ENCODE measurements around the gene AMY2B. TPM values are rescaled to one million over a fixed set of nuclear protein-coding genes. Genes with fewer than 3 reads are reported as not detected.
"Not testable (repeated sequence)": the region's sequence is repeated elsewhere in the genome, so short reads cannot be mapped to it uniquely, and the experiment has no call there.

Gene AMY2B
- 0.10 and 0.12 TPM in 2 replicates for total RNA-seq (2014; rRNA removed; shearing (Covaris generic); ENCODE audit: low replicate concordance)

GRCh38 chr1:103571289-103571688 lies at the start of gene AMY2B:
AMY2B (plus strand) TSS chr1:103571589; CDS start chr1:103571603, 14 bp downstream.
- DNase-seq (ENCODE audit: low read depth); in situ Hi-C loops (cut with HindIII; ENCODE audit: low pct_unique_long_range_greater_than_20kb, low sequenced_read_pairs): not testable (repeated sequence)

DNA sequence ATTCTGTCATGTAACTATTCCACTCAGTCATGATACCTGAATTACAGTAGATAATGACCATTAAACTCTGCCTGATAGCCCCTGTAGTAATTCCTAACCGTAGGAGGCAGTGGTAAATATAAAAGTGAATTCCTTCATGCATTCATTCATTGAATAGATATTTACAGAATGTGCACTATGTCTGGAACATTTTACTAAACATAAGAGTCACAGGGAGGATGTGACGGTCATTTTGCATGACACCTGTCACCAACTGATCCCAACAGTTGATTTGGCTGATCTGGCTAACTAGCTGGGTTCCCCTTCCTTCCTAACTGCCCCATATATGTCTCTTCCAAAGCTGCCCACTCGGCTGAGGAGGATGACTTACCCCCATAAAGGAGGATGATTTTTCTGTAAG lies 48.0 kb upstream of the AMY2B start:
- no peak for DNase-seq (ENCODE audit: low read depth)
- in situ Hi-C loops (cut with HindIII; ENCODE audit: low pct_unique_long_range_greater_than_20kb, low sequenced_read_pairs): no loop called here

GRCh38 chr1:103525114-103525606 lies 46.2 kb upstream of the AMY2B start:
- peak; percentile 37 for DNase-seq (ENCODE audit: low read depth)
- in situ Hi-C loops (cut with HindIII; ENCODE audit: low pct_unique_long_range_greater_than_20kb, low sequenced_read_pairs): no loop called here

DNA sequence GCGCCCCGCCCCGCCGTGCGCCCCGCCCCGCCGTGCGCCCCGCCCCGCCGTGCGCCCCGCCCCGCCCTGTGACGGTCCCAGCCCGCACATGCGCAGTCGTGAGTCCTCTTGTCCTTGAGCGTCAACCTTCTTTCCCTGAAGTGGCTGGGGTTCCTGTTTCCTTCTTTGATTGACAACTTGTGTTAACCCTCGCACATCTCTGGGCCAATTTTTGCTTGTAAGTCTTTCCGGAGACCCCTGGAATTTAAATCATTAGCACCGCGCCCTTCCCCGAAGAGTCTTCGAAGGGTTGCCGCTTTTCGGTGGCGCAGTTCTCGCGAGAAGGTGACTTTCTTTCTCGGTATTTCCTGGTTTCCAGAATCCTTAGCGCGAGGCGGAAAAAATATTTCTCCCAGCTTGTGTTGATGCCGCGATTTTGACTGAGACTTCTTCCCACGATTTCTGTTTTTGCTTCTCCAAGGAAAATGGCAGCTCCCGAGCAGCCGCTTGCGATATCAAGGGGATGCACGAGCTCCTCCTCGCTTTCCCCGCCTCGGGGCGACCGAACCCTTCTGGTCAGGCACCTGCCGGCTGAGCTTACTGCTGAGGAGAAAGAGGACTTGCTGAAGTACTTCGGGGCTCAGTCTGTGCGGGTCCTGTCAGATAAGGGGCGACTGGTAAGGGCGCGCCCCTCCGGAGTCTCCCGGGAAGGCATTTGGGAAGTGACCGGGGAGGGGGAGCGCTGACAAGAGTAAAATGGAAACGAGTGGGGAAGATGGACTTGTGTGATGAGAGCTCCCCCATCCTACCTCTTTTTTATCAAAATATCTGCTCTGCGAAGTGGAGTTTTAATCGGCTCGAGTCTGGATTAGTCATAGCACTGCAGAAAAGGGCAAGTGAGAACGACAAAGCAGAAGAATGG lies 45.5 kb upstream of the AMY2B start, which contains the start of gene RNPC3:
TSS of gene RNPC3 (plus strand) at position 93 of the 901 bp plus-strand sequence. CDS start at position 465, 372 bp downstream.
- DNase-seq (ENCODE audit: low read depth): peak; percentile 87
- in situ Hi-C loops (cut with HindIII; ENCODE audit: low pct_unique_long_range_greater_than_20kb, low sequenced_read_pairs): no loop called here

GRCh38 chr1:103527331-103527730 lies 44.1 kb upstream of the AMY2B start:
- DNase-seq (ENCODE audit: low read depth): no peak
- in situ Hi-C loops (cut with HindIII; ENCODE audit: low pct_unique_long_range_greater_than_20kb, low sequenced_read_pairs): no loop called here

GRCh38 chr1:103529746-103530145 lies 41.6 kb upstream of the AMY2B start:
- in situ Hi-C loops (cut with HindIII; ENCODE audit: low pct_unique_long_range_greater_than_20kb, low sequenced_read_pairs): no loop called here
- DNase-seq (ENCODE audit: low read depth): no peak

DNA sequence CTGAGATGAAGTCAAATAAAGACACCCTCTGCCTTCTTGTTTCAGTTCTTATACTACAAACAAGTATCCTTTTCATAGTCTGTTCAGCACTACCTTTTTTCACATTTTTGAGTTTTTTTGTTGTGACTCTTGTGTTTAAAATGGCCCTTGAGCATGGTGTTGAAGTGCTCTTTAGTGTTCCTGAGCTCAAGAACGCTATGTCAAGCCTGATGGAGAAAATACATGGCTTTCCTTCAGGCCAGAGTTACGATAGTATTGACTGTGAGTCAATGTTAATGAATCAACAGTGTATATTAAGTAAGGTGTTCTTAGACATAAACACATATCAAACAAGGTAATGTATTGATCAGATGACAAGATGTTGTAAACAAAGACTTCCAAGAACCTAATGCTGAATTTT lies 33.2 kb upstream of the AMY2B start:
- in situ Hi-C loops (cut with HindIII; ENCODE audit: low pct_unique_long_range_greater_than_20kb, low sequenced_read_pairs): no loop called here
- no peak for DNase-seq (ENCODE audit: low read depth)

- in situ Hi-C loops (cut with HindIII; ENCODE audit: low pct_unique_long_range_greater_than_20kb, low sequenced_read_pairs): no loop called here
- no peak for DNase-seq (ENCODE audit: low read depth)
Measured at GRCh38 chr1:103541431-103541830, 30.0 kb upstream of the AMY2B start.

DNA sequence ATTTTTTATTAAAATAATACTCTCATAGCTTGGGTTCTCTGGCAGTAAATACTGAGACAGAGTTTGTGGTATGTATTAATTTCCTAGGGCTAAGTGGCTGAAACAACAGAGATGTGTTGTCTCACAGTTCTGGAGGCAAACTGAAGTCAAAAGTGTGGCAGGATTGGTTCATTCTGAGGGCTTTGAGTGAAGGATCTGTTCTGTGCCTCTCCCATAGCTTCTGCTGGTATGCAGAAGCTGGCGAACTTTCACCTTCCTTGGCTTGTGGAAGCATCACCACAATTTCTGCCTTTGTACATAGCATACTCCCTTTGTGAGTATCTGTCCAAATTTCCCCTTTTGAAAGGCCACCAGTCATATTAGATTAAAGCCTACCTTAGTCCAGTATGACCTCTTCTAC lies 24.9 kb upstream of the AMY2B start:
- DNase-seq (ENCODE audit: low read depth): no peak
- in situ Hi-C loops (cut with HindIII; ENCODE audit: low pct_unique_long_range_greater_than_20kb, low sequenced_read_pairs): no loop called here

GRCh38 chr1:103547840-103548239 lies 23.5 kb upstream of the AMY2B start:
- in situ Hi-C loops (cut with HindIII; ENCODE audit: low pct_unique_long_range_greater_than_20kb, low sequenced_read_pairs): no loop called here
- no peak for DNase-seq (ENCODE audit: low read depth)

DNA sequence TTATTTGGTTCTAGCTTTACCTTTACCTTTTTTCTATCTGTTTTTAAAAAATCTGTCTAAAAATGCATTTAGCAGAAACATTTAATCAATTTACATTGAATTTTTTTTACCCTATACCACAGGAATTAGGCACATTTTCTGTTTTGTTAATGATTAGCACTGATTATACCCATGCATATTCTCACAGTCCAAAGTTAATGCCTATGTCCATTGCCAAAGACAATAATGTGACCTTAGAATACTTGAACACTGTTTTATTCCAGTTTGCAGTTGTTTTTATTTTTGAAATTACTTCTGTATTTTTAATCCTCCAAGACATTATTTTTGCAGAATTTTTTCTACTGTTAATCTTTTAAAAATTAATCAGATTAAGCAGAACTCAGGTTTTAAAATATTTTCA lies 11.0 kb upstream of the AMY2B start:
- in situ Hi-C loops (cut with HindIII; ENCODE audit: low pct_unique_long_range_greater_than_20kb, low sequenced_read_pairs): no loop called here
- DNase-seq (ENCODE audit: low read depth): no peak

DNA sequence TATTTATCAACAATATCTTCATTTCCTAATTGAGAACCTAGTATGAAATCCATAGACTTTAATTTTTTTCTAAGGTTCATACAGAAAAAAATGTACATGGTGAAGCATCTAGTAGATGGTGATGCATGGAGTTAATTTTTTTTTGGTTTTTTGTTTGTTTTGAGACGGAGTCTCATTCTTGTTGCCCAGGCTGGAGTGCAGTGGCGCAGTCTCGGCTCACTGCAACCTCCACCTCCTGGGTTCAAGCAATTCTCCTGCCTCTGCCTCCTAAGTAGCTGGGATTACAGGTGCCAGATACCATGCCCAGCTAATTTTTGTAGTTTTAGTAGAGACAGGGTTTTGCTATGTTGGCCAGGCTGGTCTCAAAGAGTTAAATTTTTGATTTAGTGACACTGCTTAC lies 10.3 kb upstream of the AMY2B start:
- in situ Hi-C loops (cut with HindIII; ENCODE audit: low pct_unique_long_range_greater_than_20kb, low sequenced_read_pairs); DNase-seq (ENCODE audit: low read depth): not testable (repeated sequence)

GRCh38 chr1:103561643-103562395 lies 9.6 kb upstream of the AMY2B start:
- no peak for DNase-seq (ENCODE audit: low read depth)
- in situ Hi-C loops (cut with HindIII; ENCODE audit: low pct_unique_long_range_greater_than_20kb, low sequenced_read_pairs): no loop called here

DNA sequence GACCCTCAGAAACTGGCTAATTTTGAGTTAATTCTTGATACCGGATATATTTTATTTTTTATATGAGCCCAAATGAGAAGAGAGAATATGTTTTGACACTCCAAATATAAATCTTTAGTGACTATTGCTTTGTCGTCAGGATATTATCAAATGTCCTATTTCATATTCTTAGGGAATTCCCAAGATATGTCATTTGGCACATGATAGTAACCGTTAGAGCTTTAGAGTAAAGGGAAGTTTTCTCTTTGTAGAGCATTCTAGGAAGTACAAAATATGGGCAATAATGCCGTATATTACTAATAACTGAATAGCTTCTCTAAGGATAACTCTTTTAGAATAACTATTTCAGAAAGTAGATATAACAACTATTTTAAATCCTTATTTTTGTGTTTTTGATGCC lies 8.3 kb upstream of the AMY2B start:
- in situ Hi-C loops (cut with HindIII; ENCODE audit: low pct_unique_long_range_greater_than_20kb, low sequenced_read_pairs): no loop called here
- DNase-seq (ENCODE audit: low read depth): no peak

GRCh38 chr1:103569493-103569892 lies 1.9 kb upstream of the AMY2B start:
- DNase-seq (ENCODE audit: low read depth): no peak
- in situ Hi-C loops (cut with HindIII; ENCODE audit: low pct_unique_long_range_greater_than_20kb, low sequenced_read_pairs): no loop called here

DNA sequence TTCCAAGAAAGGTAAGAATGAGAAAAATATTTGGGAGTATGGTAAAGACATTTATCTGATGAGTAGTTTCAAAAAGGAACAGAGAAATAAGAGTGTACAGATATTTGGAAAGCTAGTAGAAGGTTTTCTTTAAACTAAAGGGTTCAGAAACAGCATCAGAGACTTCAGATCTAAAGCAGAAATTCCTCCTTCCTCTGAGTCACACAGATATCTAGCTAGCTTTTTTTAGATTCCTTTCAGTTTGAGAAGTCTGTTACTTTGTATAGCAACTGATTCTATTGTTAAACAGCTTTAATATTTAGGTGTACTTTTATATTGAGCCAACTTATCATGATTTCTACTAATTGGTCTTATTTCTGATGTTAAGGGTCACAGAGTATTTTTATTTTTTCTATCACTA lies 4.7 kb downstream of the AMY2B start:
- no peak for DNase-seq (ENCODE audit: low read depth)
- in situ Hi-C loops (cut with HindIII; ENCODE audit: low pct_unique_long_range_greater_than_20kb, low sequenced_read_pairs): no loop called here

- DNase-seq (ENCODE audit: low read depth); in situ Hi-C loops (cut with HindIII; ENCODE audit: low pct_unique_long_range_greater_than_20kb, low sequenced_read_pairs): not testable (repeated sequence)
Measured at GRCh38 chr1:103576784-103577183, 5.4 kb downstream of the AMY2B start.

DNA sequence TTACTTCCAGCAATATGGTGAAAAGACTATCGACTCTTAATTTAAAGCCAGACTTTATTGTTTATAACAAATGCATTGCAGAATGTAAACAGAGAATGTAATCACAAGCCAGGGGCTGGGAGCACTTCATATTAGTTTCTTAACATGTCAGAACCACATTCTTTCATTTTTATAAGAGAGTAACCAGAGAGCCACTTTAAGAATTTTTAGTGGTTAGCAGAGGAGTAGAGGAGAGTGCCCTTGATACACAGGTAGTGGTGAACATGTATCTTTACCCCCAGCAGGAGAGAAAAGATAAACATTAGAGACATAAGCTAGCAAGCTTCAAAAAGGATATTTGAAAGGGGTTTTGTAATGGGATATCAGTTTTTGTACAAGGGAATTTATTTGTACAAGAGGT lies 11.1 kb downstream of the AMY2B start:
- in situ Hi-C loops (cut with HindIII; ENCODE audit: low pct_unique_long_range_greater_than_20kb, low sequenced_read_pairs): no loop called here
- no peak for DNase-seq (ENCODE audit: low read depth)

GRCh38 chr1:103583887-103584286 lies 12.5 kb downstream of the AMY2B start:
- no peak for DNase-seq (ENCODE audit: low read depth)
- in situ Hi-C loops (cut with HindIII; ENCODE audit: low pct_unique_long_range_greater_than_20kb, low sequenced_read_pairs): no loop called here
